WTC11 (cell line): ENCODE measurements around the gene CAMK1.

Experiments
- ATF1 ChIP-seq: sonication (generic); formaldehyde crosslinking; IDR thresholded peaks from 2 replicates; pipeline ENCODE4 v1.8.1; 2023; ENCODE audit warnings: mild to moderate bottlenecking, moderate library complexity, missing genetic modification reagents
- NFATC4 ChIP-seq: fragments of 250-450 bp; sonication (Bioruptor Pico); IDR thresholded peaks from 2 replicates; pipeline ENCODE4 v1.9.0; 2021; ENCODE audit warnings: mild to moderate bottlenecking
- SP1 ChIP-seq: sonication (generic); formaldehyde crosslinking; conservative IDR thresholded peaks from 2 replicates; pipeline ENCODE4 v1.8.1; 2022; ENCODE audit warnings: missing genetic modification reagents
- ZBTB43 ChIP-seq: sonication (generic); formaldehyde crosslinking; IDR thresholded peaks from 2 replicates; pipeline ENCODE4 v1.8.1; 2023; ENCODE audit warnings: mild to moderate bottlenecking, missing genetic modification reagents
- TF ChIP-seq, protein P1 (sequence below): sonication (generic); formaldehyde crosslinking; IDR thresholded peaks from 2 replicates; pipeline ENCODE4 v1.8.0; 2022; ENCODE audit warnings: mild to moderate bottlenecking, missing genetic modification reagents
- TF ChIP-seq, protein P2 (sequence below): fragments of 200-600 bp; IDR thresholded peaks from 2 replicates; pipeline ENCODE4 v1.8.0; 2022; ENCODE audit warnings: antibody characterized with exemption

GRCh38 chr3:9767418-9767817, 2.3 kb downstream of the CAMK1 start:
- TF ChIP-seq ZBTB43 (CRISPR knock-in tag) (no peak), ATF1 (CRISPR knock-in tag) (no peak), NFATC4 (CRISPR knock-in tag) (no peak), SP1 (CRISPR knock-in tag) (no peak)
- TF ChIP-seq, protein P1, sequence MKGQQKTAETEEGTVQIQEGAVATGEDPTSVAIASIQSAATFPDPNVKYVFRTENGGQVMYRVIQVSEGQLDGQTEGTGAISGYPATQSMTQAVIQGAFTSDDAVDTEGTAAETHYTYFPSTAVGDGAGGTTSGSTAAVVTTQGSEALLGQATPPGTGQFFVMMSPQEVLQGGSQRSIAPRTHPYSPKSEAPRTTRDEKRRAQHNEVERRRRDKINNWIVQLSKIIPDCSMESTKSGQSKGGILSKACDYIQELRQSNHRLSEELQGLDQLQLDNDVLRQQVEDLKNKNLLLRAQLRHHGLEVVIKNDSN (CRISPR knock-in tag), result no peak
- TF ChIP-seq, protein P2, sequence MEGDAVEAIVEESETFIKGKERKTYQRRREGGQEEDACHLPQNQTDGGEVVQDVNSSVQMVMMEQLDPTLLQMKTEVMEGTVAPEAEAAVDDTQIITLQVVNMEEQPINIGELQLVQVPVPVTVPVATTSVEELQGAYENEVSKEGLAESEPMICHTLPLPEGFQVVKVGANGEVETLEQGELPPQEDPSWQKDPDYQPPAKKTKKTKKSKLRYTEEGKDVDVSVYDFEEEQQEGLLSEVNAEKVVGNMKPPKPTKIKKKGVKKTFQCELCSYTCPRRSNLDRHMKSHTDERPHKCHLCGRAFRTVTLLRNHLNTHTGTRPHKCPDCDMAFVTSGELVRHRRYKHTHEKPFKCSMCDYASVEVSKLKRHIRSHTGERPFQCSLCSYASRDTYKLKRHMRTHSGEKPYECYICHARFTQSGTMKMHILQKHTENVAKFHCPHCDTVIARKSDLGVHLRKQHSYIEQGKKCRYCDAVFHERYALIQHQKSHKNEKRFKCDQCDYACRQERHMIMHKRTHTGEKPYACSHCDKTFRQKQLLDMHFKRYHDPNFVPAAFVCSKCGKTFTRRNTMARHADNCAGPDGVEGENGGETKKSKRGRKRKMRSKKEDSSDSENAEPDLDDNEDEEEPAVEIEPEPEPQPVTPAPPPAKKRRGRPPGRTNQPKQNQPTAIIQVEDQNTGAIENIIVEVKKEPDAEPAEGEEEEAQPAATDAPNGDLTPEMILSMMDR, result no peak
